Subcutaneous abdominal adipose tissue (tissue), 5 donors: ENCODE measurements around the gene FOS.

ENCODE experiments used
- H3K27ac ChIP-seq: one replicate; pipeline ENCODE4 v1.7.0; 2013; ENCODE audit warnings: low read depth, mild to moderate bottlenecking, inconsistent platforms, low read length, moderate library complexity
- H3K27me3 ChIP-seq, 5 donors: one replicate each; pipeline ENCODE4 v1.7.0; 2013; ENCODE audit warnings: low read length in 5 of 5, inconsistent platforms in 1 of 5; ENCODE audit not compliant: control insufficient read depth in 5 of 5, insufficient read depth in 4 of 5
- H3K36me3 ChIP-seq, 5 donors: one replicate each; pipeline ENCODE4 v1.7.0; 2013; ENCODE audit warnings: low read length in 5 of 5; ENCODE audit not compliant: control insufficient read depth in 5 of 5, insufficient read depth in 5 of 5
- H3K4me1 ChIP-seq, 5 donors: one replicate each; pipeline ENCODE4 v1.7.0; 2013; ENCODE audit warnings: low read length in 5 of 5, mild to moderate bottlenecking in 3 of 5, moderate library complexity in 1 of 5; ENCODE audit not compliant: control insufficient read depth in 5 of 5, insufficient read depth in 5 of 5
- H3K4me3 ChIP-seq, 5 donors: one replicate each; pipeline ENCODE4 v1.7.0; 2013; ENCODE audit warnings: low read length in 5 of 5, low read depth in 1 of 5
- H3K9ac ChIP-seq, 5 donors: one replicate each; pipeline ENCODE4 v1.7.0; 2013; ENCODE audit warnings: low read length in 5 of 5, mild to moderate bottlenecking in 4 of 5, moderate library complexity in 3 of 5
- H3K9me3 ChIP-seq, 5 donors: one replicate each; pipeline ENCODE4 v1.7.0; 2013; ENCODE audit warnings: low read length in 5 of 5; ENCODE audit not compliant: control insufficient read depth in 5 of 5
- donor health status: healthy.
- donor health status: healthy.
- donor health status: healthy.
- donor health status: healthy.
- donor health status: healthy.

FOS gene

GRCh38 chr14:75275598-75275997 lies 3.0 kb upstream of the FOS start:
- Histone ChIP-seq H3K4me1 (peaks cover 5 to 65% (median 45%) of the 10 kb centered on the region in 5 donors), H3K27ac (no peak overlapping the region), H3K9ac (no peak overlapping the region), H3K4me3 (no peak overlapping the region), H3K27me3 (peaks cover 0 to 3% (median 0%) of the 10 kb centered on the region in 5 donors), H3K36me3 (peaks cover 0 to 19% (median 18%) of the 10 kb centered on the region in 5 donors), H3K9me3 (no peaks in the 10 kb centered on the region)

GRCh38 chr14:75277008-75277814 lies 1.4 kb upstream of the FOS start:
- H3K4me1 ChIP-seq: peaks cover 9 to 72% (median 52%) of the 10 kb centered on the region in 5 donors
- H3K9ac ChIP-seq: peak overlapping the region; percentile 74 to 95 (median 86)
- peaks cover 3 to 29% (median 28%) of the 10 kb centered on the region in 5 donors for H3K36me3 ChIP-seq
- H3K27ac ChIP-seq: peak overlapping the region; percentile 93
- peaks cover 0 to 5% (median 0%) of the 10 kb centered on the region in 5 donors for H3K27me3 ChIP-seq
- H3K4me3 ChIP-seq: peak overlapping the region; percentile 88 to 99 (median 98)
- no peaks in the 10 kb centered on the region for H3K9me3 ChIP-seq

- Histone ChIP-seq H3K9me3 (no peaks in the 10 kb centered on the region), H3K27ac (peak overlapping the region; percentile 93), H3K4me3 (peak overlapping the region; percentile 88 to 99 (median 98)), H3K36me3 (peaks cover 3 to 29% (median 28%) of the 10 kb centered on the region in 5 donors), H3K9ac (peak overlapping the region in 4 of 5 donors; percentile 74 to 95 (median 90)), H3K4me1 (peaks cover 11 to 69% (median 52%) of the 10 kb centered on the region in 5 donors), H3K27me3 (peaks cover 0 to 5% (median 0%) of the 10 kb centered on the region in 5 donors)
Observed at GRCh38 chr14:75277815-75278421, 710 bp upstream of the FOS start.

GRCh38 chr14:75279153-75279762 lies 630 bp downstream of the FOS start:
- H3K36me3 ChIP-seq: peaks cover 3 to 29% (median 28%) of the 10 kb centered on the region in 5 donors
- peak overlapping the region; percentile 98 to 100 (median 99) for H3K4me3 ChIP-seq
- peak overlapping the region; percentile 52 to 97 (median 91) for H3K9ac ChIP-seq
- H3K27ac ChIP-seq: peak overlapping the region; percentile 93
- peaks cover 11 to 63% (median 40%) of the 10 kb centered on the region in 5 donors for H3K4me1 ChIP-seq
- H3K9me3 ChIP-seq: no peaks in the 10 kb centered on the region
- H3K27me3 ChIP-seq: peaks cover 0 to 5% (median 0%) of the 10 kb centered on the region in 5 donors

GRCh38 chr14:75279763-75280290 lies 1.2 kb downstream of the FOS start:
- peak overlapping the region; percentile 52 to 97 (median 91) for H3K9ac ChIP-seq
- H3K27ac ChIP-seq: no peak overlapping the region
- peaks cover 0 to 5% (median 0%) of the 10 kb centered on the region in 5 donors for H3K27me3 ChIP-seq
- H3K9me3 ChIP-seq: no peaks in the 10 kb centered on the region
- peaks cover 3 to 29% (median 28%) of the 10 kb centered on the region in 5 donors for H3K36me3 ChIP-seq
- H3K4me3 ChIP-seq: peak overlapping the region; percentile 98 to 100 (median 99)
- H3K4me1 ChIP-seq: peaks cover 11 to 61% (median 36%) of the 10 kb centered on the region in 5 donors

- Histone ChIP-seq H3K27ac (peak overlapping the region; percentile 16), H3K27me3 (peaks cover 0 to 5% (median 0%) of the 10 kb centered on the region in 5 donors), H3K9me3 (no peaks in the 10 kb centered on the region), H3K4me1 (peaks cover 11 to 58% (median 36%) of the 10 kb centered on the region in 5 donors), H3K4me3 (peak overlapping the region; percentile 98 to 100 (median 99)), H3K36me3 (peaks cover 3 to 29% (median 28%) of the 10 kb centered on the region in 5 donors), H3K9ac (peak overlapping the region; percentile 52 to 97 (median 91))
Observed at GRCh38 chr14:75280291-75280830, 1.7 kb downstream of the FOS start.

GRCh38 chr14:75280831-75281653 lies 2.4 kb downstream of the FOS start:
- Histone ChIP-seq H3K27ac (peak overlapping the region; percentile 16), H3K27me3 (peaks cover 0 to 5% (median 0%) of the 10 kb centered on the region in 5 donors), H3K4me1 (peaks cover 11 to 52% (median 33%) of the 10 kb centered on the region in 5 donors), H3K9me3 (no peaks in the 10 kb centered on the region), H3K36me3 (peaks cover 3 to 29% (median 28%) of the 10 kb centered on the region in 5 donors), H3K4me3 (peak overlapping the region; percentile 98 to 100 (median 99)), H3K9ac (peak overlapping the region; percentile 25 to 97 (median 79))

GRCh38 chr14:75281654-75282019 lies 3.0 kb downstream of the FOS start:
- Histone ChIP-seq H3K4me1 (peaks cover 7 to 46% (median 27%) of the 10 kb centered on the region in 5 donors), H3K36me3 (peaks cover 3 to 29% (median 28%) of the 10 kb centered on the region in 5 donors), H3K9me3 (no peaks in the 10 kb centered on the region), H3K27ac (no peak overlapping the region), H3K9ac (peak overlapping the region in 2 of 5 donors; percentile 25 to 91), H3K27me3 (peaks cover 0 to 5% (median 0%) of the 10 kb centered on the region in 5 donors), H3K4me3 (peak overlapping the region; percentile 98 to 100 (median 99))
